ENCODE measurements around the gene NMNAT2. TPM values are rescaled to one million over a fixed set of nuclear protein-coding genes. Genes with fewer than 3 reads are reported as not detected.

The NMNAT2 gene
- total and polyA plus RNA-seq, 2 of the 13 experiments (the other 11 are each of a cell fraction or from before 2014, with no cell fraction given) = not detected

DNA sequence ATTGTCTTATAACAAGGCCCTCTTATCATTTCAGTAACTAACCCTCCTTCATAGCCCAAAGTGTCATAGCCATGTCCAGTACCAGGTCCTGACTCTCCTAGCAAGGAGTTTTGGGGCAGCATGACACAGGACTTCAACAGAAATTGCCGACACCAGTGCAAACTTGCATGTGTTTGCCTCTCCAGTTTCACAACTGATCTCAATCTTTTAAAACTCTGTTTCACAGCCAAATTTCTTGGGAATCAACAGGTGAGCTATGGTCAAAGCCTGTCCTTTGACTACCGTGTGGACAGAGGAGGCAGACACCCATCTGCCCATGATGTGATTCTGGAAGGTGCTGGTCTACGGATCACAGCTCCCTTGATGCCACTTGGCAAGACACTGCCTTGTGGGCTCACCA lies 195.3 kb downstream of the NMNAT2 start:
- ChIA-PET CTCF (ENCODE audit: low intra/inter-chr PET ratio, low total read pairs) (no interaction called here), POLR2A (no interaction called here)
- Histone ChIP-seq H3K36me3 (replicated peaks in 1 of 2; ENCODE audit: control insufficient read depth in 1 of 2, insufficient read depth in 2 of 2, low read length in 2 of 2) (no peaks in the 10 kb centered on the region), H3K4me1 (ENCODE audit: insufficient read depth, low read length) (no peaks in the 10 kb centered on the region), H3K79me2 (ENCODE audit: insufficient read depth, low read length) (no peaks in the 10 kb centered on the region), H3K4me2 (ENCODE audit: low read depth, low read length) (no peak overlapping the region), H3K9ac (ENCODE audit: insufficient read depth, low read depth, low read length) (no peak overlapping the region), H4K20me1 (ENCODE audit: insufficient read depth, low read length) (no peaks in the 10 kb centered on the region), H3K27ac (ENCODE audit: extremely low read length, insufficient read depth, low read length) (no peak overlapping the region), H2AFZ (ENCODE audit: low read length) (no peak overlapping the region), H3K27me3 (ENCODE audit: control insufficient read depth in 1 of 2, insufficient read depth in 2 of 2, low read length in 2 of 2) (0 out of 5 replicates have a peak, but pooled peaks cover 0 to 15% of the 10 kb centered on the region in 2 experiments), H3K9me3 (ENCODE audit: low read length) (no peaks in the 10 kb centered on the region), H3K4me3 (replicated peaks in 1 of 3; ENCODE audit: insufficient read depth in 1 of 3, low read depth in 2 of 3, low read length in 3 of 3) (no peak overlapping the region)
- FAIRE-seq (no peak), DNase-seq (ENCODE audit: low spot score) (no peak), ATAC-seq (no peak)
- intact Hi-C loops (cut with micrococcal nuclease; ENCODE audit: unreplicated experiment) (no loop called here), in situ Hi-C loops (cut with HindIII; ENCODE audit: extremely low pct_ligation_motif_present, low pct_unique_long_range_greater_than_20kb) (no loop called here)
- WGBS (ENCODE audit: low lambda C conversion rate) = 30% methylated on average over 3 of the region's 3 CpGs
- TF ChIP-seq RXRA (CRISPR knock-in tag; IDR thresholded peaks at IDR 0.05) = no peak
- BruUV-seq (replicated peaks) = no TSS peak

DNA sequence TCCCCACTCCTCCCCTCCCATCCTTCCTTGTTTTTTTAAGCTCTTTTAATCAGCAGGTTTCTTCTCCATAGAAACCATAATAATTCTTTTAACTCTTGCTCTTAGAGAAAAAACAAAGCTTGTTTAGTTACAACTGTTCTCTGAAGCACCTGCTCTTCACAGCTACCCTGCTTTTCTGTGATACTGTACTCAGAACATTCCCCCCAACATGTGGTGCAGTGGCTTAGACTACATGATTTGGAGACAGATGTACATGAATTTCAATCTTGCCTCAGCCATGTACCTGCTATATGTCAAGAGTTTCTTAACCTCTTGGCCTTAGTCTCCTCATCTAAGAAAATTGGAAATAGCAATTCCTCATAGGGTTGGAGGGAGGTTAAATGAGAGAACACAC lies 198.6 kb downstream of the NMNAT2 start:
- Histone ChIP-seq H3K4me1 (ENCODE audit: insufficient read depth, low read length) (no peaks in the 10 kb centered on the region), H2AFZ (ENCODE audit: low read length) (no peak overlapping the region), H3K9me3 (ENCODE audit: low read length) (no peaks in the 10 kb centered on the region), H3K4me2 (ENCODE audit: low read depth, low read length) (no peak overlapping the region), H3K27ac (ENCODE audit: extremely low read length, insufficient read depth, low read length) (no peak overlapping the region), H3K9ac (ENCODE audit: insufficient read depth, low read depth, low read length) (no peak overlapping the region), H3K4me3 (replicated peaks in 1 of 3; ENCODE audit: insufficient read depth in 1 of 3, low read depth in 2 of 3, low read length in 3 of 3) (no peak overlapping the region), H3K27me3 (ENCODE audit: control insufficient read depth in 1 of 2, insufficient read depth in 2 of 2, low read length in 2 of 2) (0 out of 5 replicates have a peak, but pooled peaks cover 0 to 13% of the 10 kb centered on the region in 2 experiments), H4K20me1 (ENCODE audit: insufficient read depth, low read length) (no peaks in the 10 kb centered on the region), H3K79me2 (ENCODE audit: insufficient read depth, low read length) (no peaks in the 10 kb centered on the region), H3K36me3 (replicated peaks in 1 of 2; ENCODE audit: control insufficient read depth in 1 of 2, insufficient read depth in 2 of 2, low read length in 2 of 2) (no peaks in the 10 kb centered on the region)
- DNase-seq (ENCODE audit: low spot score) (no peak), FAIRE-seq (no peak), ATAC-seq (no peak)
- intact Hi-C loops (cut with micrococcal nuclease; ENCODE audit: unreplicated experiment) = no loop called here
- no TSS peak for BruUV-seq (replicated peaks)
- in situ Hi-C loops (cut with HindIII; ENCODE audit: extremely low pct_ligation_motif_present, low pct_unique_long_range_greater_than_20kb) = no loop called here
- ChIA-PET POLR2A (no interaction called here), CTCF (ENCODE audit: low intra/inter-chr PET ratio, low total read pairs) (no interaction called here)
- TF ChIP-seq ZFP37 (CRISPR knock-in tag; IDR thresholded peaks at IDR 0.05; ENCODE audit: borderline replicate concordance) (no peak), CREB1 (IDR thresholded peaks at IDR 0.05) (no peak), CREB1 (CRISPR knock-in tag; IDR thresholded peaks at IDR 0.05) (no peak), ZNF577 (CRISPR knock-in tag; IDR thresholded peaks at IDR 0.05; ENCODE audit: borderline replicate concordance, low read depth) (no peak), ZNF230 (CRISPR knock-in tag; IDR thresholded peaks at IDR 0.05) (no peak), RBM22 (optimal IDR thresholded peaks at IDR 0.05; ENCODE audit: low read length) (no peak), ZEB1 (IDR thresholded peaks at IDR 0.05; ENCODE audit: insufficient replicate concordance, low read depth) (no peak), ZNF143 (CRISPR knock-in tag; IDR thresholded peaks at IDR 0.05) (no peak), CBX2 (IDR thresholded peaks at IDR 0.05; ENCODE audit: low read depth, low read length) (no peak), CBX2 (CRISPR knock-in tag; IDR thresholded peaks at IDR 0.05; ENCODE audit: low read depth) (no peak), ZNF737 (CRISPR knock-in tag; IDR thresholded peaks at IDR 0.05; ENCODE audit: borderline replicate concordance) (no peak), ZNF484 (CRISPR knock-in tag; IDR thresholded peaks at IDR 0.05; ENCODE audit: borderline replicate concordance, low read depth) (no peak)
- TF ChIP-seq, protein P1, sequence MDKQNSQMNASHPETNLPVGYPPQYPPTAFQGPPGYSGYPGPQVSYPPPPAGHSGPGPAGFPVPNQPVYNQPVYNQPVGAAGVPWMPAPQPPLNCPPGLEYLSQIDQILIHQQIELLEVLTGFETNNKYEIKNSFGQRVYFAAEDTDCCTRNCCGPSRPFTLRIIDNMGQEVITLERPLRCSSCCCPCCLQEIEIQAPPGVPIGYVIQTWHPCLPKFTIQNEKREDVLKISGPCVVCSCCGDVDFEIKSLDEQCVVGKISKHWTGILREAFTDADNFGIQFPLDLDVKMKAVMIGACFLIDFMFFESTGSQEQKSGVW (CRISPR knock-in tag; IDR thresholded peaks at IDR 0.05; ENCODE audit: borderline replicate concordance) = no peak
- TF ChIP-seq, protein P2, sequence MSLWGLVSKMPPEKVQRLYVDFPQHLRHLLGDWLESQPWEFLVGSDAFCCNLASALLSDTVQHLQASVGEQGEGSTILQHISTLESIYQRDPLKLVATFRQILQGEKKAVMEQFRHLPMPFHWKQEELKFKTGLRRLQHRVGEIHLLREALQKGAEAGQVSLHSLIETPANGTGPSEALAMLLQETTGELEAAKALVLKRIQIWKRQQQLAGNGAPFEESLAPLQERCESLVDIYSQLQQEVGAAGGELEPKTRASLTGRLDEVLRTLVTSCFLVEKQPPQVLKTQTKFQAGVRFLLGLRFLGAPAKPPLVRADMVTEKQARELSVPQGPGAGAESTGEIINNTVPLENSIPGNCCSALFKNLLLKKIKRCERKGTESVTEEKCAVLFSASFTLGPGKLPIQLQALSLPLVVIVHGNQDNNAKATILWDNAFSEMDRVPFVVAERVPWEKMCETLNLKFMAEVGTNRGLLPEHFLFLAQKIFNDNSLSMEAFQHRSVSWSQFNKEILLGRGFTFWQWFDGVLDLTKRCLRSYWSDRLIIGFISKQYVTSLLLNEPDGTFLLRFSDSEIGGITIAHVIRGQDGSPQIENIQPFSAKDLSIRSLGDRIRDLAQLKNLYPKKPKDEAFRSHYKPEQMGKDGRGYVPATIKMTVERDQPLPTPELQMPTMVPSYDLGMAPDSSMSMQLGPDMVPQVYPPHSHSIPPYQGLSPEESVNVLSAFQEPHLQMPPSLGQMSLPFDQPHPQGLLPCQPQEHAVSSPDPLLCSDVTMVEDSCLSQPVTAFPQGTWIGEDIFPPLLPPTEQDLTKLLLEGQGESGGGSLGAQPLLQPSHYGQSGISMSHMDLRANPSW (CRISPR knock-in tag; IDR thresholded peaks at IDR 0.05; ENCODE audit: borderline replicate concordance) = no peak

Measured in HepG2 (cell line).